GM10248 (cell line): Measurements from ENCODE around the gene OPRD1.

Experiments
- CTCF ChIA-PET: fragments of 300-600 bp; sonication (Branson Sonifier 250); formaldehyde crosslinking; extraction: SDS; loops from one replicate; lab custom pipeline; 2021; ENCODE audit warnings: antibody characterized with exemption; lab: Yijun Ruan, JAX
- POLR2A ChIA-PET: fragments of 350-650 bp; sonication (Branson Sonifier 250); formaldehyde crosslinking; extraction: SDS; loops from one replicate; lab custom pipeline; 2020; ENCODE audit warnings: antibody characterized with exemption; lab: Yijun Ruan, JAX
- DNase-seq: peaks from one replicate; pipeline ENCODE4 v3.0.0; 2012; ENCODE audit errors: extremely low spot score
- TF ChIP-seq, protein P1 (sequence below): IDR thresholded peaks from 2 replicates; pipeline ENCODE4 v1.5.1; 2012; ENCODE audit warnings: mild to moderate bottlenecking, low read depth; ENCODE audit errors: extremely low read depth, missing control alignments, control extremely low read depth

The OPRD1 gene

DNA sequence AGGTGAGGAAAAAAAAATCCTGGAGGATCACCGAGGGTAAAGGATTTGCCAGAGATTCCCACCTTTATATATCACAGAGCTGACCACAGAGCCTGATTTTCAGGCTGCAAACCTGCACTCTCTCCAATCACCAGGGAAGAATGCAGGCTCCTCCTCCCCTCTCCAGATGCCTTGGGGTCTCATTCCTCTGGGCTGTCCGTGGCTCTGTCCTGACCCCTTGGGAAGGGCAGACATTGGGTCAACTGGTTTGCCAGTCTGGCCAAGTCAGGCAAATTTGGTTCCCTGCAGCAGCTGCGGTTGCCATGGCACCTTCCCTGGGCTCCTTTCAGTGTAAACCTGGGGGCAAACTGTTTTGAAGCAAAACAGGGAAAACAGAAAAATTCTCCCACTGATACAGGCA lies 11.6 kb upstream of the OPRD1 start:
- TF ChIP-seq, protein P1, sequence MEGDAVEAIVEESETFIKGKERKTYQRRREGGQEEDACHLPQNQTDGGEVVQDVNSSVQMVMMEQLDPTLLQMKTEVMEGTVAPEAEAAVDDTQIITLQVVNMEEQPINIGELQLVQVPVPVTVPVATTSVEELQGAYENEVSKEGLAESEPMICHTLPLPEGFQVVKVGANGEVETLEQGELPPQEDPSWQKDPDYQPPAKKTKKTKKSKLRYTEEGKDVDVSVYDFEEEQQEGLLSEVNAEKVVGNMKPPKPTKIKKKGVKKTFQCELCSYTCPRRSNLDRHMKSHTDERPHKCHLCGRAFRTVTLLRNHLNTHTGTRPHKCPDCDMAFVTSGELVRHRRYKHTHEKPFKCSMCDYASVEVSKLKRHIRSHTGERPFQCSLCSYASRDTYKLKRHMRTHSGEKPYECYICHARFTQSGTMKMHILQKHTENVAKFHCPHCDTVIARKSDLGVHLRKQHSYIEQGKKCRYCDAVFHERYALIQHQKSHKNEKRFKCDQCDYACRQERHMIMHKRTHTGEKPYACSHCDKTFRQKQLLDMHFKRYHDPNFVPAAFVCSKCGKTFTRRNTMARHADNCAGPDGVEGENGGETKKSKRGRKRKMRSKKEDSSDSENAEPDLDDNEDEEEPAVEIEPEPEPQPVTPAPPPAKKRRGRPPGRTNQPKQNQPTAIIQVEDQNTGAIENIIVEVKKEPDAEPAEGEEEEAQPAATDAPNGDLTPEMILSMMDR = no peak
- no peak for DNase-seq
- ChIA-PET CTCF (no interaction called here), POLR2A (no interaction called here)

DNA sequence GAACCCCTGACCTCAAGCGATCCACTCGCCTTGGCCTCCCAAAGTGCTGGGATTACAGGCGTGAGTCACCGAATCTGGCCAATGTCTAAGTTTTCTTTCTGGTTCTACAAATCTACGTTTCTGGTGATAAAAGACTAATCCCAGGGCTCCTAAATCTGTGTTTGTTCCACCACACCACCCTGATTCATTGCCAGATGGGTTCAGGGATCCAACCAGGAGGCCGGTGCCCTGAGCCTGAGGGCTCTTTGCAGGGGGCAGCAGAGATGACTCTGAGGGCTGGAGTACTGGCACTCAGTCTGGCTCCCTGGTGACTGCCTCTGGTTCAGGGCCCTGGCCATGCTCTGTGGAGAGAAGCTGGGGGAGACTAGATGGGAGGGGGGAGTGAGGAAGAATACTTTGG lies 10.5 kb upstream of the OPRD1 start:
- TF ChIP-seq, protein P1 = no peak
- CTCF ChIA-PET = no interaction called here
- POLR2A ChIA-PET = no interaction called here

DNA sequence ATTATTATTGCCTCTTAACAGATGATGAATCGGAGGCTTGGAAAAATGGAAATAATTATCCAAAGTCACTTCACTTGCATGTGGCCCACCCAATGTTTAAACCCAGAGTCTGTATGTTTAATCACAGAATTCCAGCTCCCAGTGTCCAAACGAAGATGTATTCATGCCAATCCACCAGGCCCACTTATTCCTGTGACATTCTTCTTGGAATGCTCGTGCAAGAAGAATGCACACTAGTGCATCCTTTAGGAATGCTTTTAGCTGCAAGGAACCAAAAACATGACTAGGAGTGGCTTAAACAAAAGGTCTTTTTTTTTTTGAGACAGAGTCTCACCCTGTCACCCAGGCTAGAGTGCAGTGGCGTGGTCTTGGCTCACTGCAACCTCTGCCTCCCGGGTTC lies 8.9 kb upstream of the OPRD1 start:
- CTCF ChIA-PET = interaction anchor here (0.9 to 1.9 kb wide), 4 partner anchors 12 to 74 kb away, joined by 3 to 7 read pairs (median 5); no protein-coding TSS in a partner anchor
- no peak for DNase-seq
- TF ChIP-seq, protein P1 = no peak
- POLR2A ChIA-PET = no interaction called here

More for the DNA sequence above, 10.5 kb upstream of the OPRD1 start:
- no peak for DNase-seq

DNA sequence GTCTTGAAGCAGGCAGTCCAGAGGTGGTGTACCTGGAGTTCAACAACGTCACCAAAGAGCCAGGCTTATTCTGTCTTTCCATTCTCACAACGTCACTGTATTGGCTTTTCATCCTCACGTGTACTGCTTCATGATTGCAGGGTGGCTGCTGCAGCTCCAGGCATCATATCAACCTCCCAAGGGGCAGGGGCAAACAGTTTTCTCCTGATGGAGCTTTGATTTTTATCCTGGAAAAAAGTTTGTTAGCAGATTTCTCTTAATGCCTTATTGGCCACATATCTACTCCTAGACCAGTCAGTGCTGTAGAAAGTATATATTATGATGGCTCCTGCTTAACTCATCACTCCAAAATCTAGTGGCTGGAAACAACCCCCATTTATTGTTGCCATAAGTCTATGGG lies 8.3 kb upstream of the OPRD1 start:
- TF ChIP-seq, protein P1 = no peak
- ChIA-PET POLR2A (no interaction called here), CTCF (interaction anchor here (0.9 to 1.9 kb wide), 3 partner anchors 12 to 74 kb away, joined by 3 to 7 read pairs (median 4); no protein-coding TSS in a partner anchor)
- DNase-seq = no peak

DNA sequence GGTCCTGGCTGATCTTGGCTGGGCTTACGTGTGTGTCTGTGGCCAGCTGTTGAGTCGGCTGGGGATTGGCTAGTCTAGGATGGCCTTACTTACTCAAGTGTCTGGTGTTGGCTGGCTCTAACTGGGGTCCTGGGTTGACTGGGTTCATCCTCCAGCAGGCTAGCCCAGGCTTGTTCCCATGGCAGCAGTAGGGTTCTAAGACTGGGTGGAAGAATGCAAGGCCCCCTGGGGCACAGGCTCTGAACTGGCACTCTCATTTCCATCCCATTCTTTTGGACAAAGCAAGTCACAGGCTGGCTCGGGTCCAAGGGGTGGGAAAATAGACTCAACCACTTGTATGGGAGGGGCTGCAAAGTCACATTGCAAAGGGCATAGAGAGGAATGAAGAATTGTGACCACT lies 7.9 kb upstream of the OPRD1 start:
- POLR2A ChIA-PET = no interaction called here
- no peak for DNase-seq
- CTCF ChIA-PET = interaction anchor here (1.4 to 1.9 kb wide), 3 partner anchors 11 to 73 kb away, joined by 3 to 7 read pairs (median 3); no protein-coding TSS in a partner anchor
- TF ChIP-seq, protein P1 = no peak

DNA sequence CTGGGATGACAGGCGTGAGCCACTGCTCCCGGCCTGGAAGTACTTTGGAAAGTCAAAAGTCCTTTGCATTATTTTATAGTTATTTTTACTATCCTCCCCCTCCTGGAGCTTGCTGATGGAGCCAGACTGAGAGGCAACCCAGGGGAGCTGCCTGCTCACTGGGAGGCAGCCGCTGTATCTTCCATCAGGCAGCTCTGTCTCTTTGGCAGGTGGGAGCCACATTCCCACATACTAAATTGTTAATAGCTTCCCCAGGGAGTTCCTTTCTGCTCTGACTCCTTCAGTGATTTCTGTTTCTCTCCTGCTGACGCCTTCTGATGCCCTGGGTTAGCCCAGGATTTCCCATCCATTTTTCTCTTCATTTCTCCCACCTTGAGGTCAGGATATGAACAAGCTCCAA lies 4.9 kb upstream of the OPRD1 start:
- CTCF ChIA-PET = interaction anchor here (0.9 to 1.1 kb wide), 2 partner anchors 10 to 14 kb away, joined by 3 to 4 read pairs; no protein-coding TSS in a partner anchor
- POLR2A ChIA-PET = no interaction called here
- DNase-seq = no peak
- TF ChIP-seq, protein P1 = no peak
